ENCODE results near the gene KRT10.

Gene KRT10

GRCh38 chr17:40848583-40849235 is 26.3 kb upstream of the KRT10 start:
- ATAC-seq (ENCODE audit: insufficient read depth, low read depth): no peak
- Histone ChIP-seq H3K4me2 (ENCODE audit: insufficient read depth, low read length) (no peak overlapping the region), H3K4me3 (ENCODE audit: low read depth in 1 of 2, low read length in 2 of 2) (no peak overlapping the region), H3K36me3 (ENCODE audit: insufficient read depth, low read length) (no peaks in the 10 kb centered on the region), H3K9me3 (ENCODE audit: insufficient read depth, low read length, severe bottlenecking) (no peaks in the 10 kb centered on the region), H3K79me2 (ENCODE audit: insufficient read depth, low read length) (no peaks in the 10 kb centered on the region), H3K9ac (ENCODE audit: low read depth, low read length) (no peak overlapping the region), H4K20me1 (ENCODE audit: insufficient read depth, low read length) (no peaks in the 10 kb centered on the region), H3K4me1 (ENCODE audit: insufficient read depth, low read length) (no peaks in the 10 kb centered on the region), H3K27ac (ENCODE audit: low read length) (no peak overlapping the region), H2AFZ (ENCODE audit: low read depth, low read length) (no peak overlapping the region), H3K27me3 (ENCODE audit: insufficient read depth, low read length, poor library complexity) (peaks cover 7% of the 10 kb centered on the region)
- no peak for DNase-seq
- TF ChIP-seq EZH2 (IDR thresholded peaks at IDR 0.05; ENCODE audit: borderline replicate concordance, low read depth, low read length, severe bottlenecking): no peak
- TF ChIP-seq CTCF (IDR thresholded peaks at IDR 0.05; ENCODE audit: borderline replicate concordance, extremely low read depth, low read length, poor library complexity, severe bottlenecking): no peak

GRCh38 chr17:40846515-40847144 is 24.2 kb upstream of the KRT10 start:
- ATAC-seq (ENCODE audit: insufficient read depth, low read depth): no peak
- Histone ChIP-seq H4K20me1 (ENCODE audit: insufficient read depth, low read length) (no peaks in the 10 kb centered on the region), H3K79me2 (ENCODE audit: insufficient read depth, low read length) (no peaks in the 10 kb centered on the region), H3K4me1 (ENCODE audit: insufficient read depth, low read length) (no peaks in the 10 kb centered on the region), H3K9me3 (ENCODE audit: insufficient read depth, low read length, severe bottlenecking) (no peaks in the 10 kb centered on the region), H3K4me2 (ENCODE audit: insufficient read depth, low read length) (no peak overlapping the region), H3K27me3 (ENCODE audit: insufficient read depth, low read length, poor library complexity) (no peaks in the 10 kb centered on the region), H3K36me3 (ENCODE audit: insufficient read depth, low read length) (no peaks in the 10 kb centered on the region), H3K27ac (ENCODE audit: low read length) (no peak overlapping the region), H3K9ac (ENCODE audit: low read depth, low read length) (no peak overlapping the region), H3K4me3 (ENCODE audit: low read depth in 1 of 2, low read length in 2 of 2) (no peak overlapping the region), H2AFZ (ENCODE audit: low read depth, low read length) (no peak overlapping the region)
- TF ChIP-seq CTCF (IDR thresholded peaks at IDR 0.05; ENCODE audit: borderline replicate concordance, extremely low read depth, low read length, poor library complexity, severe bottlenecking) (no peak), EZH2 (IDR thresholded peaks at IDR 0.05; ENCODE audit: borderline replicate concordance, low read depth, low read length, severe bottlenecking) (no peak)
- no peak for DNase-seq

GRCh38 chr17:40844671-40845107 is 22.3 kb upstream of the KRT10 start:
- Histone ChIP-seq H3K36me3 (ENCODE audit: insufficient read depth, low read length) (no peaks in the 10 kb centered on the region), H4K20me1 (ENCODE audit: insufficient read depth, low read length) (no peaks in the 10 kb centered on the region), H3K9me3 (ENCODE audit: insufficient read depth, low read length, severe bottlenecking) (no peaks in the 10 kb centered on the region), H3K79me2 (ENCODE audit: insufficient read depth, low read length) (no peaks in the 10 kb centered on the region), H3K4me2 (ENCODE audit: insufficient read depth, low read length) (no peak overlapping the region), H3K4me3 (ENCODE audit: low read depth in 1 of 2, low read length in 2 of 2) (no peak overlapping the region), H3K27me3 (ENCODE audit: insufficient read depth, low read length, poor library complexity) (no peaks in the 10 kb centered on the region), H3K9ac (ENCODE audit: low read depth, low read length) (no peak overlapping the region), H3K4me1 (ENCODE audit: insufficient read depth, low read length) (no peaks in the 10 kb centered on the region), H3K27ac (ENCODE audit: low read length) (no peak overlapping the region), H2AFZ (ENCODE audit: low read depth, low read length) (no peak overlapping the region)
- ATAC-seq (ENCODE audit: insufficient read depth, low read depth): no peak
- TF ChIP-seq EZH2 (IDR thresholded peaks at IDR 0.05; ENCODE audit: borderline replicate concordance, low read depth, low read length, severe bottlenecking) (no peak), CTCF (IDR thresholded peaks at IDR 0.05; ENCODE audit: borderline replicate concordance, extremely low read depth, low read length, poor library complexity, severe bottlenecking) (no peak)
- no peak for DNase-seq

Measured in DND-41 (cell line).